Osteocyte (in vitro differentiated cells): ENCODE results near the gene CCDC63. TPM values are rescaled to one million over a fixed set of nuclear protein-coding genes. Genes with fewer than 3 reads are reported as not detected.
A peak's percentile ranks its signal among the peaks of the same experiment; 100 is the strongest.

ENCODE experiments used
- DNase-seq: peaks from one replicate; pipeline ENCODE4 v3.0.0; 2021; ENCODE audit warnings: mixed read lengths; ENCODE audit not compliant: unreplicated experiment; ENCODE audit errors: extremely low spot score
- H3K27ac Mint-ChIP-seq: one replicate; pipeline ENCODE4 v1.8.0; 2021; ENCODE audit warnings: mild to moderate bottlenecking, mixed read lengths; ENCODE audit not compliant: unreplicated experiment
- H3K27me3 Mint-ChIP-seq: one replicate; pipeline ENCODE4 v1.8.0; 2021; ENCODE audit warnings: mixed read lengths; ENCODE audit not compliant: unreplicated experiment
- H3K36me3 Mint-ChIP-seq: one replicate; pipeline ENCODE4 v1.8.0; 2021; ENCODE audit warnings: mixed read lengths; ENCODE audit not compliant: unreplicated experiment
- H3K4me1 Mint-ChIP-seq: one replicate; pipeline ENCODE4 v1.8.0; 2021; ENCODE audit warnings: mixed read lengths; ENCODE audit not compliant: unreplicated experiment
- H3K4me3 Mint-ChIP-seq: one replicate; pipeline ENCODE4 v1.8.0; 2021; ENCODE audit warnings: mild to moderate bottlenecking, moderate library complexity, mixed read lengths; ENCODE audit not compliant: unreplicated experiment
- H3K9me3 Mint-ChIP-seq: one replicate; pipeline ENCODE4 v1.8.0; 2021; ENCODE audit warnings: mixed read lengths; ENCODE audit not compliant: unreplicated experiment
- CTCF ChIP-seq: fragments of 200-600 bp; sonication (generic); IDR thresholded peaks from 2 replicates; pipeline ENCODE4 v1.5.0; 2021; ENCODE audit warnings: antibody characterized with exemption, mild to moderate bottlenecking, moderate library complexity
- total RNA-seq: library from RNA; stranded (reverse); gene quantifications from 2 replicates; pipeline ENCODE4 v1.2.1, GENCODE V29; 2021

Gene CCDC63
- total RNA-seq, 1 donor from 2014 or later, result not detected

GRCh38 chr12:110822821-110823415 lies 23.9 kb upstream of the CCDC63 start:
- Mint-ChIP-seq H3K4me3 (no peak overlapping the region), H3K27ac (no peak overlapping the region), H3K36me3 (no peaks in the 10 kb centered on the region), H3K4me1 (no peaks in the 10 kb centered on the region), H3K27me3 (peaks cover 18% of the 10 kb centered on the region), H3K9me3 (no peaks in the 10 kb centered on the region)
- no peak for TF ChIP-seq CTCF
- DNase-seq, result no peak

- no peak for DNase-seq
- Mint-ChIP-seq H3K4me1 (no peaks in the 10 kb centered on the region), H3K36me3 (no peaks in the 10 kb centered on the region), H3K9me3 (no peaks in the 10 kb centered on the region), H3K4me3 (no peak overlapping the region), H3K27me3 (peaks cover 18% of the 10 kb centered on the region), H3K27ac (no peak overlapping the region)
- no peak for TF ChIP-seq CTCF
Observed at GRCh38 chr12:110824342-110824741, 22.4 kb upstream of the CCDC63 start.

GRCh38 chr12:110825530-110825929 lies 21.3 kb upstream of the CCDC63 start:
- no peak for DNase-seq
- Mint-ChIP-seq H3K36me3 (no peaks in the 10 kb centered on the region), H3K9me3 (no peaks in the 10 kb centered on the region), H3K4me3 (no peak overlapping the region), H3K4me1 (no peaks in the 10 kb centered on the region), H3K27ac (no peak overlapping the region), H3K27me3 (peaks cover 15% of the 10 kb centered on the region)
- no peak for TF ChIP-seq CTCF

- H3K4me3 Mint-ChIP-seq, result no peak overlapping the region
- H3K36me3 Mint-ChIP-seq, result no peaks in the 10 kb centered on the region
- H3K27me3 Mint-ChIP-seq, result peaks cover 15% of the 10 kb centered on the region
Observed at GRCh38 chr12:110826592-110827200, 20.1 kb upstream of the CCDC63 start.

More at GRCh38 chr12:110826592-110827200, 20.1 kb upstream of the CCDC63 start:
- peak; percentile 81 for TF ChIP-seq CTCF
- Mint-ChIP-seq H3K9me3 (no peaks in the 10 kb centered on the region), H3K4me1 (no peaks in the 10 kb centered on the region), H3K27ac (no peak overlapping the region)
- peak; percentile 88 for DNase-seq
